GM12801 (cell line): ENCODE data around the gene ANKRD55.

Experiments used
- CTCF ChIP-seq: IDR thresholded peaks from one replicate; pipeline ENCODE4 v1.5.1; 2011; ENCODE audit warnings: control low read depth; ENCODE audit not compliant: insufficient read length; ENCODE audit errors: extremely low read depth

The ANKRD55 gene

GRCh38 chr5:56206126-56206910, 26.8 kb downstream of the ANKRD55 start:
- TF ChIP-seq CTCF, result no peak

DNA sequence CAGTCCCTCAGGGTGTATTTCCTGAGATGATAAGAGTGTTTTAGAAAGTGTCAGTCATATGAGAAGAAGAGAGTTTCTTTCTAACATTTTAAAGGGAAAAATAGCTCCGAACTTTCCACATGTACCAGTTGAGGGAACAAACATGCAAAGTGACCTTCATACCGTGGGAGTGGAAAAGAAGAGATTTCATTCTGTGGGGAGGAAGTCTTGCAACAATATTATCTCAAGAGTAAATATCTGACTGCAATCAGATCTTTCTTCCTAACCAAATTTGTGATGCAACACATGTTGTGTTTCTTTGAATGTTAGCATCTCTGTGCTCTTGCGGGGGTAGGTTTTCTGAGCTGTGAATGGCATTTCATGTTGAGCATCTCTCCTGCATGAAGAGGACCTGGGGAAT, 30.6 kb downstream of the ANKRD55 start:
- no peak for TF ChIP-seq CTCF

- no peak for TF ChIP-seq CTCF
These were observed 32.0 kb downstream of the ANKRD55 start for GRCh38 chr5:56200971-56201666.

DNA sequence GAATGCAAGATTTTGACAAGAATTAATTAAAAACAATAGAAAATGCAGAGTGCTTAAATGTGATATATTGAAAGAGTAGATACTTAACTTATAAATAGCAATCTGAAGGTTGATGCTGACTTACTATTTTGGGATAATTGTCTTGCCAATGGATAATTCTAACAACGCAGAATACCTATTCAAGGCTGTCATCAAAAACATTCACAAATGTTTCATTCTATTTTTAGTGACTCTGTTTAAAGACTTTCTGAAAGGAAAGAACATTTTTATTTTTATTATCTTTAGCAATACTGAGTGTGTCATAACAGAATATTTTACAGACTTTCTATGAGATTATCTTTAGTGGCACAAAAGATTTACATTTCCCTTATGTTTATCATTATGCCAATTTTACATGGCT, 38.1 kb downstream of the ANKRD55 start:
- no peak for TF ChIP-seq CTCF

DNA sequence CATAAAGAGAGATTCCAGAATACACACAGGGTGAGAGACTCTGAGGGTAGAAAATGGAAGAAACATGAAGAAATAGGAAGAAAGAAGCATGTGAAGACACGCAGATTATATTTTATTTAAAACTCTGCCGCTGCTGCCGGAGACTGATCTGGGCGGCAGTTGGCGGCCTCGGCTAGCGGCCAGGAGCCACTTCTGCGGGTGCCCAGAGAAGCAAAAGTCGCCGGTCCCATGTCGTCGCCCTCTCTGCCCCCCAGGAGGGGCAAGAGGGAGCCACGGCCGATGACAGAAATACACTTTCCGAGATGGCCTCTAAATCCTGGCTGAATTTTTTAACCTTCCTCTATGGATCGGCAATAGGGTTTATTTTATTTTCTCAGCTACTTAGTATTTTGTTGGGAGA, 40.9 kb downstream of the ANKRD55 start:
- TF ChIP-seq CTCF, result no peak

- TF ChIP-seq CTCF, result no peak
These were observed 41.5 kb downstream of the ANKRD55 start for GRCh38 chr5:56191656-56192055.

DNA sequence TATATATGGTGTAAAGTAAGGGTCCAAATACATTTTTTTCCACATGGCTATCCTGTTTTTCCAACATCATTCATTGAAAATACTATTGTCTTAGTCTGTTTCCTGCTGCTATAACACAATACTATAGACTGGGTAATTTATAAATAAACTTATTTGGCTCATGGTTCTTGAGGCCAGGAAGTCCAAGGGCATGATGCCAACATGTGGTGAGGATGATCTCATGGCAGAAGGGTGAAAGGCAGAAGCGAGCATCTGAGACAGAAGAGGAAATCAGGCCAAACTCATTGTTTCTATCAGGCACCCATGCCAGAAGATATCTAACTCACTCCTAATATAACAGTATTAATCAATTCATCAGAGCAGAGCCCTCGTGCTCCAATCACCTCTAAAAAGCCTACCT, 42.6 kb downstream of the ANKRD55 start:
- TF ChIP-seq CTCF, result no peak
